ENCODE results near the gene KCTD13. TPM values are rescaled to one million over a fixed set of nuclear protein-coding genes. Genes with fewer than 3 reads are reported as not detected.

The KCTD13 gene
- total RNA-seq, 4 donors from 2014 or later: 12.0 to 30.7 (median 20.1) TPM

DNA sequence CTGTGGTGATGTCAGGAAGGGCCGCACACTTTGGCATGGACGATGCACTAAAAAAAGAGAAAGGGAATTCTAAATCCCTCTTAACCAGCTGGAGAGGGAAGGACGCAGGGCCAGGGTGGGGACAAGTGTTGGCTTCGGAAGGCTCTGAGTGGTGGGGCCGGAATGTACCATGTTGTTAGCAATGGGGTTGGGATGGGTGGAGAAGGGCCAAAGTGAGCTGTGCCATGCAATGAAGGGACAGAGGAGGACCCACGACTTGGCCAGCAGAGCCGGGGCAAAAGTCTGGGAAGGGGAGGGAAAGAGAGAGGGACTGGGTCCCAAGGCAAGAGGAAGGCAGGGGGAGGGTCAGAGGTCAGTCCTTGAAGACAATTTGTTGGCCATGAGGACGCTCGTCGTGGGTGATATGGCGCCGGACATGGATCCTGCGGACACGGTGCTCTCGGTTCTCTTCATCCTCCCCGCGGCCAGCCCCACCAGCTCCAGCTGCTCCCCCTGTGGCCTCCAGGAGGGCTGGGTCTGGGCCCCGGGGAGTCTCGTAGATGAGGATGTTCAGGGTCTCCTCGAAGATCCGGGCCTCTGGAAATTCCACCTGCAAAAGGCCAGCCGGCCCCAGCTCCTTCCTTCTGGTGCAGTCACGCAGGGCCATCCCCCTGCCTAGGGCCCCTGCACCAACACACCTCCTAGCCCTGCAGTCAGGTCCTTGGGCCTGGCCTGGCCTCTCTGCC is 19.3 kb downstream of the KCTD13 start:
- H3K27ac ChIP-seq: no peak overlapping the region
- H3K27me3 ChIP-seq: peaks cover 3% of the 10 kb centered on the region
- H3K4me1 ChIP-seq: no peaks in the 10 kb centered on the region
- no peak overlapping the region for H3K4me3 ChIP-seq
- ATAC-seq: no peak
- H3K36me3 ChIP-seq: peaks cover 0 to 17% of the 10 kb centered on the region in 2 donors
- 77 to 86% methylated on average over 6 to 10 of the region's 23 CpGs for WGBS, 2 donors (ENCODE audit: low coverage in 1 of 2)
- no peak for TF ChIP-seq POLR2A (IDR thresholded peaks at IDR 0.05)
- TF ChIP-seq EP300 (IDR thresholded peaks at IDR 0.05): no peak
- TF ChIP-seq POLR2AphosphoS5 (IDR thresholded peaks at IDR 0.05): no peak
- TF ChIP-seq, protein P1, sequence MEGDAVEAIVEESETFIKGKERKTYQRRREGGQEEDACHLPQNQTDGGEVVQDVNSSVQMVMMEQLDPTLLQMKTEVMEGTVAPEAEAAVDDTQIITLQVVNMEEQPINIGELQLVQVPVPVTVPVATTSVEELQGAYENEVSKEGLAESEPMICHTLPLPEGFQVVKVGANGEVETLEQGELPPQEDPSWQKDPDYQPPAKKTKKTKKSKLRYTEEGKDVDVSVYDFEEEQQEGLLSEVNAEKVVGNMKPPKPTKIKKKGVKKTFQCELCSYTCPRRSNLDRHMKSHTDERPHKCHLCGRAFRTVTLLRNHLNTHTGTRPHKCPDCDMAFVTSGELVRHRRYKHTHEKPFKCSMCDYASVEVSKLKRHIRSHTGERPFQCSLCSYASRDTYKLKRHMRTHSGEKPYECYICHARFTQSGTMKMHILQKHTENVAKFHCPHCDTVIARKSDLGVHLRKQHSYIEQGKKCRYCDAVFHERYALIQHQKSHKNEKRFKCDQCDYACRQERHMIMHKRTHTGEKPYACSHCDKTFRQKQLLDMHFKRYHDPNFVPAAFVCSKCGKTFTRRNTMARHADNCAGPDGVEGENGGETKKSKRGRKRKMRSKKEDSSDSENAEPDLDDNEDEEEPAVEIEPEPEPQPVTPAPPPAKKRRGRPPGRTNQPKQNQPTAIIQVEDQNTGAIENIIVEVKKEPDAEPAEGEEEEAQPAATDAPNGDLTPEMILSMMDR (IDR thresholded peaks at IDR 0.05): no peak
- no peaks in the 10 kb centered on the region for H3K9me3 ChIP-seq

GRCh38 chr16:29905668-29906067 is 20.4 kb downstream of the KCTD13 start:
- H3K27me3 ChIP-seq: peaks cover 13% of the 10 kb centered on the region
- no peak overlapping the region for H3K27ac ChIP-seq
- no peak overlapping the region for H3K4me3 ChIP-seq
- no peaks in the 10 kb centered on the region for H3K9me3 ChIP-seq
- TF ChIP-seq, protein P1 (IDR thresholded peaks at IDR 0.05): no peak
- TF ChIP-seq POLR2A (IDR thresholded peaks at IDR 0.05) (no peak), EP300 (IDR thresholded peaks at IDR 0.05) (no peak), POLR2AphosphoS5 (IDR thresholded peaks at IDR 0.05) (no peak)
- H3K36me3 ChIP-seq: peaks cover 0 to 17% of the 10 kb centered on the region in 2 donors
- H3K4me1 ChIP-seq: peaks cover 0 to 3% (median 0%) of the 10 kb centered on the region in 3 donors
- ATAC-seq: no peak
- WGBS, 2 donors (ENCODE audit: low coverage in 1 of 2): 71 to 94% methylated on average over 2 to 9 of the region's 13 CpGs

GRCh38 chr16:29904947-29905346 is 21.1 kb downstream of the KCTD13 start:
- Histone ChIP-seq H3K27ac (no peak overlapping the region), H3K36me3 (peaks cover 0 to 17% of the 10 kb centered on the region in 2 donors), H3K4me3 (no peak overlapping the region), H3K9me3 (no peaks in the 10 kb centered on the region), H3K27me3 (peaks cover 16% of the 10 kb centered on the region), H3K4me1 (peaks cover 0 to 10% (median 4%) of the 10 kb centered on the region in 3 donors)
- TF ChIP-seq EP300 (IDR thresholded peaks at IDR 0.05): no peak
- no peak for ATAC-seq
- WGBS, 2 donors (ENCODE audit: low coverage in 1 of 2): 93% methylated on average over 3 to 5 of the region's 7 CpGs

GRCh38 chr16:29903590-29903989 is 22.4 kb downstream of the KCTD13 start:
- 47 to 57% methylated on average over 2 to 4 of the region's 4 CpGs for WGBS, 2 donors (ENCODE audit: low coverage in 1 of 2)
- TF ChIP-seq, protein P1 (IDR thresholded peaks at IDR 0.05): no peak
- Histone ChIP-seq H3K9me3 (no peaks in the 10 kb centered on the region), H3K27me3 (peaks cover 27% of the 10 kb centered on the region), H3K4me1 (peaks cover 0 to 23% (median 4%) of the 10 kb centered on the region in 3 donors), H3K27ac (no peak overlapping the region), H3K36me3 (peaks cover 0 to 17% of the 10 kb centered on the region in 2 donors), H3K4me3 (no peak overlapping the region)
- no peak for ATAC-seq

GRCh38 chr16:29901607-29901945 is 24.4 kb downstream of the KCTD13 start:
- WGBS, 2 donors (ENCODE audit: low coverage in 1 of 2): 82% methylated on average over 3 of the region's 19 CpGs; no CpG with 5 or more reads in 1 of the 2 donors
- H3K4me3 ChIP-seq: no peak overlapping the region
- TF ChIP-seq, protein P1 (IDR thresholded peaks at IDR 0.05): no peak
- TF ChIP-seq POLR2A (IDR thresholded peaks at IDR 0.05): no peak
- no peak for TF ChIP-seq POLR2AphosphoS5 (IDR thresholded peaks at IDR 0.05)
- no peak for TF ChIP-seq EP300 (IDR thresholded peaks at IDR 0.05)

More at GRCh38 chr16:29901607-29901945, 24.4 kb downstream of the KCTD13 start:
- peaks cover 0 to 23% (median 4%) of the 10 kb centered on the region in 3 donors for H3K4me1 ChIP-seq
- H3K36me3 ChIP-seq: peaks cover 0 to 5% of the 10 kb centered on the region in 2 donors
- no peak for ATAC-seq
- H3K27ac ChIP-seq: no peak overlapping the region
- H3K9me3 ChIP-seq: no peaks in the 10 kb centered on the region
- peaks cover 48% of the 10 kb centered on the region for H3K27me3 ChIP-seq
